ENCODE measurements around the gene ARHGEF10L.
A peak's percentile ranks its signal among the peaks of the same experiment; 100 is the strongest.
"Not testable (repeated sequence)": the region's sequence is repeated elsewhere in the genome, so short reads cannot be mapped to it uniquely, and the experiment has no call there.

The ARHGEF10L gene

GRCh38 chr1:17539477-17540254 is at the start of gene ARHGEF10L:
TSS of gene ARHGEF10L (plus strand) at chr1:17539698. CDS start at chr1:17580596, 40,898 bp downstream.
- peak; percentile 87 for DNase-seq (ENCODE audit: low spot score)

DNA sequence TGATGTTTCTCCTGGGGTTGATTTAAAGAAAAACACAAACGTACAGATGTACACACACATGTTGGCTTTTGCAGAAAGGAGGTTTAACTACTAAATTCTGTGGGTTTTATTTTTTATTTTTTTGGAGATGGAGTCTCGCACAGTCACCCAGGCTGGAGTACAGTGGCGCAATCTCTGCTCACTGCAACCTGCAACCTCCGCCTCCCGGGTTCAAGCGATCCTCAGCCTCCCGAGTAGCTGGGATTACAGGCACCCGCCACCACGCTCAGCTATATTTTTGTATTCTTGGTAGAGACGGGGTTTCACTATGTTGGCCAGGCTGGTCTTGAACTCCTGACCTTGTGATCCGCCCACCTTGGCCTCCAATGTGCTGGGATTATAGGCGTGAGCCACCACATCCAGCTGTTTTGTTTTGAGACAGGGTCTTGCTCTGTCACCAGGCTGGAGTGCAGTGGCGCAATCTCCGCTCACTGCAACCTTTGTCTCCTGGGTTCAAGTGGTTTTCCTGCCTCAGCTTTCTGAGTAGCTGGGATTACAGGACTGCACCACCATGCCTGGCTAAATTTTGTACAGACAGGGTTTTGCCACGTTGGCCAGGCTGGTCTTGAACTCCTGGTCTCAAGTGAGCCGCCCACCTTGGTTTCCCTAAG is 49.6 kb upstream of the ARHGEF10L start:
- DNase-seq (ENCODE audit: low spot score), result not testable (repeated sequence)

DNA sequence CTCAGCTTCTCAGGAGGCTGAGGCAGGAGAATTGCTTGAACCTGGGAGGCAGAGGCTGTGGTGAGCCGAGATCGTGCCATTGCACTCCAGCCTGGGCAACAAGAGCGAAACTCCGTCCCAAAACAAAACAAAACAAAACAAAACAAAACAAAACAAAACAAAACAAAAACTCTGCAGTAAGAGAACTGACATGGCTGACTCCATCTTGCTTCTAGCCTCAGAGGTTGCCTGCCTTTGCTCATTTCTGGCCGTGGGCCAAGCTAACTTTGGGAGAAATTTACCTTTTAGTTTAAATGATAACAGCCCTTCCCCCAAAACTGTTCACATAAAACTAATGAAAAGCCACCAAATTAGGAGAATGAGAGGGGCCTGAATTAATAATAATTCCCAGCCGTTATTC is 48.8 kb upstream of the ARHGEF10L start:
- not testable (repeated sequence) for DNase-seq (ENCODE audit: low spot score)

DNA sequence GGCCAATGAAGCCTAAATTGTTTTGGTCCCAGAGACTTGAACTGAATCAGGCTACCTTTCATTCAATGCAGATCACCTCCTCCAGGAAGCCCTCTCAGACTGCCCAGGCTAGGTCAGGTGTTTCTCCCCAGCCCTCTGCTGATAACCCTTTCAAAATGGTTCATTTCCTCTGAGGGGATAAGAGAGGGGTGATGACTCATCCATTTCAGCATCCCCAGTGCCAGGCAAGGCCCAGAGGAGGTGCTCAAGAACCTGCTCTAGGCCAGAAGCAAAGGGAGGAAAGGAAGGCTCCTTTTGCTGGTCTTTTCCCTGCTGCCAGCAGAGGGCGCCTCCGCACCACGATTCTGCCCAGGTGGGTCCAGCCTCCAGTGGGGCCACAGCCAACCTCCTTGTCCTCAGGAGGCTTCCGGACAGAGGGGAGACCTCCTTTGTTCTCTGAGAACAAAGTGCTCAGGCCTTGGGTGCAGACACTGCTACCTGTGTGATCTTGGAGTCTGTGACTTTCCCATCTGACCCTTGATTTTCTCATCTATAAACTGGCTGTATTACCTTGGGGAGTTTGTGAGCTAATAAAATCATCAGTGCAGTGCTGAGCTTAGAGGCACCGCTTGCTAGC is 45.3 kb upstream of the ARHGEF10L start:
- peak; percentile 90 for DNase-seq (ENCODE audit: low spot score)

- DNase-seq (ENCODE audit: low spot score), result no peak
Observed at GRCh38 chr1:17496419-17496818, 43.1 kb upstream of the ARHGEF10L start.

GRCh38 chr1:17498214-17498613 is 41.3 kb upstream of the ARHGEF10L start:
- DNase-seq (ENCODE audit: low spot score), result no peak

DNA sequence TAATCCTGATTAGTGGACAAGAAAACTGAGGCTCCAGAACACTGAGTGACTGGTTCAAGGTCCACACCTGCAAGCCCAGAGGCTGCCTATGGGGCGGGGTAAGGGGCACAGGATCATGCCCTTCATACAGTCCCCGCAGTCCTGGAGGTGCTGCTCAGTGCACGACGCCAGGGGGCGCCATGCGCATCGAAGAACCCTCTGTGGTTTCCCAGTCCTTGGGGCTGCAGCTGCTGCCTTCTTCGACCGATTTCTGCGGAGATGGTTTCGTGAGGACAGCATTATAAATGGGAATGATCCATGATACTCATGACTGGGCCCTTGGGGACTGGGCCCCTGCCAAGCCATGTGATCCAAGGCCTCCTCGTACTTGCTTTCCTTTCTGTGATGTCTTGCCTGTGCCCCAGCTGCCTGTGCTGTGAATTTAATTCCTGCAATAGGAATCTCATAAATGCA is 37.1 kb upstream of the ARHGEF10L start:
- peak; percentile 93 for DNase-seq (ENCODE audit: low spot score)

DNA sequence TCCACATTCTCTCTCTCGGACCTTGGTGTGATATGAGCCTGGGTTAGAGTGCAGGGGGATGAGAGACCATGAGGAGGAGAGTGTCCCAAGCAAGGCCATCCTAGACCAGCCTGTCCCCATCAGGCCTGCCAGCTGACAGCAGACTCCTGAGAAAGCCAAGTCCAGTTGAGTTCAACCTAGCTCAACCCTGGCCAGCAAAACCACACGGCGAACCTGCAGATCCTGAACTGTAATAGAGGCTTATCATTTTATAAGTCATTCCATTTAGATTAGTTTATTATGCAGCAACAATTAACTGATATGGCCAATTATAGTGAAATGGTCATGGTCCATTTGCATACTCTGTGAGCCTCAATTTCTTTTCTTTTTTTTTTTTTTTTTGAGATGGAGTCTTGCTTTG is 36.4 kb upstream of the ARHGEF10L start:
- DNase-seq (ENCODE audit: low spot score), result peak; percentile 5

DNA sequence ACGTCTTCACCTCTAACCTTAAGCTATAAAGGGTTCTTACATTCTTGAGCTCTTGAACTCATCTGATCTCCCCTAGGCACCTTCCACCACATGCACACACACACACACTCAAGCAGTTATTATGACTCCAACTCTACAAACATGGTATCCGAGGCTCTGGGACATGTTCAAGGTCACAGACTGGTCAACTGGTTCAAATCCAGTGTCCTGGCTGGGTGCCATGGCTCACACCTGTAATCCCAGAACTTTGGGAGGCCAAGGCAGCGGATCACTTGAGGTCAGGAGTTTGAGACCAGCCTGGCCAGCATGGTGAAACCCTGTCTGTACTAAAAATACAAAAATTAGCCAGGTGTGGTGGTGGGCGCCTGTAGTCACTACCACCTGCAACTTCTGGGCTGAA is 32.3 kb upstream of the ARHGEF10L start:
- DNase-seq (ENCODE audit: low spot score), result not testable (repeated sequence)

- no peak for DNase-seq (ENCODE audit: low spot score)
Observed at GRCh38 chr1:17507915-17508314, 31.6 kb upstream of the ARHGEF10L start.

GRCh38 chr1:17509363-17509762 is 30.1 kb upstream of the ARHGEF10L start:
- no peak for DNase-seq (ENCODE audit: low spot score)

- DNase-seq (ENCODE audit: low spot score), result no peak
Observed at GRCh38 chr1:17510138-17510537, 29.4 kb upstream of the ARHGEF10L start.

DNA sequence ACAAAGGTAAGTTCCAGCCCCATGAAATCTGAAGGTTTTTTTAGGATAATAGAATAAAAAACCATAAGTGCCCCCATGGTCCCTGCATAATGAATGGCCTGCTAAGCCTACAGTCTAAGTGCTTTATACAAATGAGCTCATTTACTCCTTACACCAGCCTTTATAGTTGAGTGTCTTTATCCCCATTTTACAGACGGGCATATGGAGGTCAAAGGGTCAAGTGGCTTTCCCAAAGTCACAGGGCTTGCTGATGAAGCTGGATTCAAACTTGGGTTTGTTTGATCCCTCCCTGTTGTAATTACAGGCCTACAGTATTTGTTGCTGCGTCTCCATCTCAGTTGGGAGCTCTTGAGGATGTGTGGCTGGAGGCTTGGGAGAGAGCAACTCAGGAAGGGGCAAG is 28.3 kb upstream of the ARHGEF10L start:
- DNase-seq (ENCODE audit: low spot score), result no peak

GRCh38 chr1:17513131-17513530 is 26.4 kb upstream of the ARHGEF10L start:
- no peak for DNase-seq (ENCODE audit: low spot score)

DNA sequence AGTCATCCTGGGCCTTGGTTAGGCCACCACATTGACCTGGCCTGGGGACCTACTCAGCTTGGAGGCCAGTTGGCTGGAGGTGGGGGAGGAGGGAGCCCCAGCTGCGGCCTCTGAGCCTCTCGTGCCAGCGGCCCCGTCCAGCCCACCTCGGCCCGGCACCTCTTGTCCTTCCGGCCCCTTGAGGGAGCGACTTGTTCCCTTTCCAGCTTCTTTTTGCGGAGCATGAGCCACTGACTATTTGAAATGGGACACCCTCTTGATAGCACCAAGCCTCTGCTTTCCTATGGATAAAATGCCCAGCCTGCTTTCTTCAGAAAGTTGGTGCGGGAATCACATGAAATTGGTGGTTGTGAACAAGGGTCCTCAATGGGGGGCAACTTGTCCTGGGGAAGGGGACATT is 24.7 kb upstream of the ARHGEF10L start:
- DNase-seq (ENCODE audit: low spot score), result no peak

GRCh38 chr1:17515902-17516301 is 23.6 kb upstream of the ARHGEF10L start:
- no peak for DNase-seq (ENCODE audit: low spot score)

DNA sequence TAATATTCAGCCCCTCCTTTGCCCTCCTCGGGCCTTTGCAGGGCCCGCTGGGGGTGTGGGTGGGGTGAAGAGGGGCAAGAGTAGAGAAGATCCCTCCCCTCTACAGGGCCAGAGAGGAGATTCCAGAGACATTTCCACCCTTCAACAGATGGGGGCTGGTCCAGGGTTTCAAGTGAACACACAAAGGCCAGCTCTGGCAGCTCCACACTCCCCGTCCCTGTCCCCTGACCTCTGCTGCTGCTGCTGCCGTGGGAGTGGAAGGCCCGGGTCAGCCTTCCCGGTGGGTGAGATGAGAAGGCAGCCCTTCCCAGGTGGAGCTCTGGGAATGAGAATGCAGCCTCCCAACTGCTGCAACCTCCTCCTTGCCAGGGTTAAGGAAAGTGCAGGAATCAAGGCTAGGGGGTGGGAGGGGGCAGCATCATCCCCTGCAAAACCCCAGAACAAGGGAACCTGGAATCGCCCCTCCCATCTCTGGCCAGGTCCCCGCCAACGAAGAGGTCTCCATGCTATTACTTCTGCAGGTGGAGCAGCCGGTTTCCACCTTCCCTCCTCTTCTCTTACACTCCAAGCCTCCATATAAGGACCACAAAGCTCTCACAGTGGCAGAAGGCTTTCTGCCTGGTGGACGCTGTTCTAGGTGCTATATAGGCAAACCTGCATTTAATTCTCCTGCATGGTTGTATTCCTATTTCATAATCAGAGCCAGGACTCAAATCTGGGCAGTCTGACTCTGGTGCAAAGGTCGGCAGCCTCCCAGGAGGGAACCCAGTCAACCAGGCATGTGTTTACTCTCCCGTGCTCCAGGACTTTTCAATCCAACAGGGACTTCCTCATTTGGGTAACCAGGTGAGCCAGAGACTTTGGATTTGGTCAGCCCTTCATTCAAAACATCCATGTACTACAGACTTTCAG is 22.9 kb upstream of the ARHGEF10L start:
- DNase-seq (ENCODE audit: low spot score), result no peak

DNA sequence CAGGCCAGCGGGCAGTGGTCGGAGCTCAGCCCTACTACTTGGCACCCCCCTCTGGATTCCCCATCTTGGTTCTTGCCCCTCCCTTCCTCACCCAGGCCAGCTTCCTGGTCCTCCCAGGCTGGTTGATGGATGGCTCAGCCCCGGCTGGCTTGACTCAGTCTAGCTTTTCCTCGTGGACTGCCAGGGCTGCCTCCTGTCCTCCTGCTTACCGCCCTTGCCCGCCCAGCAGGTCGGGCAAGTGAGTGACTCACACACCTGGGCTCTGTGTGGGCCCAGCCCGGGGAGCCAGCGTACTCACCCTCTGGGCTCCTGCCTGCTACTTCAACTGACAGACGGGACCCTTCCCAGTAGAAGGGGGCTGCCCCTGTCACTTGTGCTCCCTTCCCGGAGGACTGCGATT is 19.5 kb upstream of the ARHGEF10L start:
- DNase-seq (ENCODE audit: low spot score), result no peak

- no peak for DNase-seq (ENCODE audit: low spot score)
Observed at GRCh38 chr1:17520473-17521319, 18.8 kb upstream of the ARHGEF10L start.

DNA sequence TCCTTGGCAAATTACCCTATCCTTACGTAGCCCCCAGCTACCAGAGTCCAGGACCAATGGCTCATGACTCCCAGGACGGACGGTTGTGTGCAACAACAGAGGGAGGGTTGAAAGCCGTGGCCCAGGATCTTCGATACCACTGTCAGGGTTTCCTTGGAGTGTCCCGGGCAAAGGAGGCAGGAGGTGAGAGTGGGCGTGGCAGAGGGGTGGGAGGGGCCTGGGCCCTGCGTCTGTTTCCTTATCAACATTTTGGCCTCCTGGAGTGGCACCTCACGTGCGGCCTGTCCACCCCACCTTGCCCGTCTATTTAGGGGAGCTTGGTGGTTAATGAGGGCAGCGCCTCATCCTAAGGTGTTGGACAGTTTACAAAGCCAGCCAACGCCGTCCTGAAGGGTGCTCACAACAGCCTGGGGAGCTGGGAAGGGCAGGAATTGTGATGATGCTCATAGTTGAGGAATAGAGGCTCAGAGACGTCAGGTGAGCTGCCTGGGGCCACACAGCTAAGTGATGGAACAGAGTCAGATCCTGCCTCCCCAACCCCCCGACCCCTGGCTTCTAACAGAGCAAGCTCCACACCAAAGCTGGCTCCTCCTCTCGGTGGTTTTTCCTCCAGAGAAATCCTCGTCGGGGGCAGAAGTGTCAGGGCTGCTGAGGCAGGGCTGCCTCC is 17.4 kb upstream of the ARHGEF10L start:
- DNase-seq (ENCODE audit: low spot score), result no peak
